HUDEP-2 (cell line): ENCODE data around the gene CLSTN1.

Source experiments
- DNase-seq, 76 experiments: peaks; one replicate each; lab custom pipeline; 2025; ENCODE audit not compliant: unreplicated experiment in 76 of 76; lab: John Stamatoyannopoulos, UW

Gene CLSTN1

DNA sequence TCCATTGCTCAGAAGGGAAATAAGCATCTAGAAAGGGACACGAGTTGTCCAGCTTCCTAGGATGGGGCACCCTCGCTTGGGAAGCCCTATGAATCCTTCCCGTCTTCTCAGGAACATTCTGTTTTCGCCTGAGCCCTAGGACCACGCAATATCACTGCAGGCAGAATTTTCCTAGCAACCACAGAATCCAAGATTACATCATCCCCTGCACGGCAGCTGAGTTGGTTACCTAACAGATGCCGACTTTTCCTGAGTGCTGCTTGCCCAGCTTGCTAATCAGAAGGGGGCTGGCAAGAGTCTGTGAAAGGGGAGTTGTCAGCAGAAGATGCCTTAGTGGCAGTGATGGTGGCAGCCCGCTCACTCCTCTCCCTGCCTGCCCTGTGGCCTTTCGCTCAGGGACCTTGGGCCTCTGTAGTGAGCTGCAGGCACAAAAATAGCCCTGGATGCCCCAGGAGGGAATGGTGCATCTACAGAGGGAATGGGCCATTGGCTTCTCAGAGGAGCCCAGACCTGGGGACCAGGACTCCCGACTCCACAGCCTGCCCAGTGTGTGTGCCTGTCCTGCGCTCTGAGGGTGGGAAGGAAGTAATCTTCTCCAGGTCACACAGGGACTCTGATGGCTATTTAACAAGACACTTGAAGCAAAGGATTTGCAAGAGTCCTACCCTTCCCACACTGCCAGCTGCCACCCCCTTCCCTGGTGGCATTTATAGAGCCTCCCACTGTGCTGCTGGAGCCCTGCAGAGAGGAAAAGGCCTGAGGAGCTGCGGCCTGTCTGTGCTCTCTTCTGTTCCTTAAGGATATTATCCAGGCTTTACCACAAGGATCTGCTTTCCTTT, 28.9 kb upstream of the CLSTN1 start:
- DNase-seq = no peak

DNA sequence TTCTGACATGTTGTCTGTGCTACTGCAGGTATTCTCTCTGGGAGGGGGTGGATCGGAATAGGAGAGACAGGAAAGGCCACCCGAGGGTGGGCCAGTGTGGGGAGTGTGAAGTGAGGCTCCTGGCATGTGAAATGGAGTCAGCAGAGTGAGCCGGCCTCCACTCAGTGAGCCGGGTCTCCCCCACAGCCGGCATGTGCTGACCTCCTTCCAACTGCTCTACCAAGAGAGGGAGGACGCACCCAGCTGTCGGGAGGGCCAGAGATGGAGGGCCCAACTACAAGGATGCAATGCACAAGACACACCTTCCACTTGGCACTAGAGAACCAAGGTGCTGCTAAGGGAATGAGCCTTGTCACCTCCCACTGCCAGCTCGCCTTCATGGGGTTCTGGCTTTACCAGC, 28.2 kb upstream of the CLSTN1 start:
- no peak for DNase-seq

DNA sequence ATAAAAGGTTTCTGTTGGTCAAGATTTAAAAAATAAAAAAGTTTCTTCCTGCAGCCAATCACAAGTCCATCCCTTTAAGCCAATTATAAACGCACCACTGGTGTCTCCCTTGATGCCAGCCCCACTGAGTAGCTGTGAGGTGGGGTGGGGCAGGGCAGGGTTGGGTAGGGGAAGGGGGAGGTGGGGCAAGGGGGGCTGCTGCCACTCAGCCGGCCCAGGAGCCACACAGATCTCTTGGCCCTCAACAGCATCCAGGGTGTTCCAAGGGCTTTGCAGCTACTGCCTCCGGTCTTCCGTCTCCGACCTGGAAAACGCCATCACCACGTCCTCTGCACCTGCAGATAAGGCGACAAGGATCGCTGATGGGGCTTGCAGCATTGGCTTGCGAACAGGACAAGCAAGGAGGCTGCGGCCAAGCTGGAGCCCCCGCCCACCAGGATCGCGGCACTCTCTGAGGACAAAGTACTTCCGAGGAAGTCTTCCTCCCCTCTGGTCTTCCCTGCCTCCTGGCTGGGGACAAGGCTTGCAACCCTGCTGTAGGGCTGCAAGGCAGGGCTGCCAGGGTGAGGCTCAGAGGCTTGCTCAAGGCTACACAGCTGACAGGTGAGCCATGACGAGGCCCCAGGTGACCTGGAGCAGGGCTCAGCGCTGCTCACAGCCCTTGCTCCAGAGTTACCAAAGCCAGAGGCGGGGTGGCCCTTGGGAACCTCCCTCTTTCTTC, 26.8 kb upstream of the CLSTN1 start:
- DNase-seq = no peak

DNA sequence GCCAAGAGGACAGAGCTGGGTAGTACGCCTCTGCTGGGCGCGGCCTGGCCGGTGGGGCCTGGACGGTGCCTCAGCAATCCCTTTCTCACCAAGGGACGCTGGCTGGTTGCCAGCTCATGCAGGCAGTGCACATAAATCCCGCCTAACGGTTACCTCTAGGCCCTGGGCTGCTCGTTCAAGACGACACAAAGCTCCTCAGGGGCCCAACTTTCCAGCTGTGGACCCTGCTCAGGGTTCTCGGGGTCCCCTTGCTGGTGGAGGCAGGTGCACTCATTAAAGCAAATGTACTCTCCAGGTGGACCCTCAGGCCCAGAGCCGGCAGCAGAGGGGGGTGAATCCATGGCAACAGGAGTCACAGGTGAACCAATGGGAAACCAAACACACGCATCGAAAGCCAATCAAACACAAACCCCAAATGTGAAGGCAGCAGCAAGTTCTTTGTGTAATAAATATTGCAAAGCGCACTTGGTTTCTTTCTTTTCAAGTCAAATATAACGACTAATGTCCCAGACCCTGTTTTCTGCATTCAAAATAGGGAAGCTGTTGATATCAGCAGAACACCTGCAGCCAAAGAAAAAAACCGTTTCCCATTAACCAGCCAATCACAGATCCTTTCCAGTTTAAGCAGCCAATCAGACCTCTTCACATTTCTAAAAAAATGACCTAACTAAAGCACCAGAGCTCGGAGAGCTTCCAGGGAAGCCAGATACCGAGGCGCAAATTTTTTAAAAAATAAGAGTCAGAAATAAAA, 26.1 kb upstream of the CLSTN1 start:
- peak in 3 of 76 experiments; percentile 9 to 12 (median 12) for DNase-seq

DNA sequence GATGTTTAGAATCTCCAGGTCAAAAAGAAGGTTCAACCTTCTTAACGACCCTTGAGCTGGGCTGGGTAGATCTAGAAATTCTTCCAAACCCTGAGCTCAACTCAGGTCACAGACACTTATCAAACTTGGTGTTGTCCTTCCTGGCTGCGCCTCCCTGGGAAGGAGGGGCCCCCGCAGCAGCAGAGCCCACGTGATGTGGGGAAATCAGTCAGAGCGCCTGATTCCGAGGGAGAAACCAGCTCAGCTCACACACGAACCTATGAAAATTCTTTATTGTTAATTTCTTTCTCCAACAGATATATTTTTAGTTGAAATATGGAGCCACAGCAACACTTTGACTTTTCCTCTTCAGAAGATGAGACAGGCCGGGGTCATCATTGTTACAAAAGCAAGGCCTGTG, 24.3 kb upstream of the CLSTN1 start:
- DNase-seq = no peak

DNA sequence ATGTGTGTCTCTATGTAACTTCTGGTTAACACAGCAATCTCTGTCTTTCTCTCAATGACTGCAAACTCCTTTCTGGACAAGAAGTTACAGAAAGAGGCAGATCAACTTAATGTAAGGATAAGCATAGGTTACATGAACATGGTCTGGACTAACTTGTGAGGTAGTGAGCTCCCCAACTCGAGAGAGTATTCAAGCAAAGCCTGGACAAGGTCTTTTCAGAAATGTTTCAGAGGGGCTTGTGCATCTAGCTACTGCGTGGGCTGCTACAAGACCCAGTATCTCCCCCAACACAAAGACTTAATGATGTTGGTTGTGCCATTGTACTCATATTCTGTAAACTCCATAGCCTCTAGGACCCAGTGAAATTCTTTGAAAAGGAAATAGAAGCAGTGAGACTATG, 23.5 kb upstream of the CLSTN1 start:
- DNase-seq = no peak

DNA sequence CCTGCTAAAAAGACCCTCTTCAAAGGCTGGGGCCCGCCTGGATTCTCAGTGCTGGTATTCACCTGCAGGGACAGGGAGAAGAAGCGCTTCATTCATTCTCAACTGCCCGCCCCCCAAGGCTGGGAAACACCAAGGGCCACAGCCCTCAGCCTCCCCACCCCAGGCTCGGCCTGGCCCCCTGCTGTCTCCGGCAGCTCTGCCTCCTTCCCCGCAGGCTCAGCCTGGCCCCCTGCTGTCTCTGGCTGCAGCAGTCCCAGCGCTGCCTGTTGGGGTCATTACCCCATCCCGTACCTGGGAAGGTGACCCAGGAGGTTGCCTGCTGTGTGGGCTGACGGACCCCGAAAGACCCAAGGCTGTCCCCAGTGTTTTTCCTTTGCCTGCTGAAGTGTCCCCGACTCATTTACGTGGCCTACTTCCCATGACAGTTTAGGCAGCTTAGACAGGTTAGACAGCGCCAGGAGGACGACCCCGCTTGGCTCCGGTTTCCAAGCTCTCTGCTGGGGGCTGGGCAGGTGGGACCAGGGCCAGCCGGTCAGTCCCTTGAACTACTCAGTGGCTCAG, 22.9 kb upstream of the CLSTN1 start:
- DNase-seq = no peak

DNA sequence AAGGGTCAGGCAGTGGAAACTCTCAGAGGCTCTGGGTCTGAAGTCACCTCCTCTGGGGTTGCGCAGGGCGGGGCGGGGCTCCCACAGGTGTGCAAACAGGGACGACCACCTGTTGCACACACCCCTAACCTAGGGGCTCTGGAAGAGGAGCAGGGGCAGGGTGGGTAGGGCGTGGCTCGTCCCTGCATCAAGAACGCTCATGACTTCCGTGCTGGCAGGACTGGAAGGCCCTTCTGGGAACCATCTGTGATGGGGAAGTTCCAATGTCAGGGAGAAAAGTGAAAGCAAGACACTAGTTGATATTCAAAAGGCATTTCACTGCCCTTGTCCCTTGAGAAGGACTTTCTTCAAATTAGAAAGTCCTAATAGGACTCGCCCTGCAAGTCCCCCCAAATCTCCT, 22.1 kb upstream of the CLSTN1 start:
- DNase-seq = no peak

DNA sequence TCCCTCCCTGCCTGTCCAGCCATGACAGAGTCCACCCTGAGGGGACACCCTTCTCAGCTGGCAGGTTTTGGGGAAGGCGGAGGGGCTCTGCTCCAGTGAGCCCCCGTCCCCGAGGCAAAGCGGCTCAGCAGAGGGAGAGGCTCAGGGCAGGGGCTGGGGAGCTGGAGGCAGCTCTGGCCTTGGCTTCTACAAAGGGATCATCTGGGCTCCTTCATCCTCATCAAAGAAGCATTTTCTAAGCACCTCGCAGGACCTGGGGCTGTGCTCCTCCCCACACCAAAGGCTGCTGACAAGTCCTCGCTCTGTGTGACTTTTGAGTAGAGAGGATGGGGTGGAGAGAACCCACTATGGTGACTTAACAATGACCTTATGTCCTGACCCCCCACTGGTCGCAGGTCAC, 21.0 kb upstream of the CLSTN1 start:
- no peak for DNase-seq

DNA sequence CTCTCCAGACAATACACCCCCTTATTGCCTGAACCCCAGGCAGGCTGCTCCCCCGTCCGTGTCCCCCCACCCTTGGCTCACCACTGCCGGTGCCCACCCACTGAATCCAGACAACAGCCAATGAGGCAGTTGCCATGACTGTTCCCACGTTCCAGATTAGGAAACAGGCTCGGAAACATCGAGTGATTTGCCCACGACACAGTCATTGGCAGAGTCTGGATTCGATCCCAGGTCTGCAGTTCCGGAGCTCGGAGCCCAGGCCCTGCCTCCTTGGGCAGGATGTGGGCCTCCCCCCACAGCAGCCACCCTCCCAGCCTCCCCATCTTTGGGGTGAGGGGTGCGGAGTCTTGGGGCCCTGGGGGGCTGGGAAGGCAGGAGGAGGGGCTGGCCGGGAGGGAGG, 20.3 kb upstream of the CLSTN1 start:
- DNase-seq = no peak

DNA sequence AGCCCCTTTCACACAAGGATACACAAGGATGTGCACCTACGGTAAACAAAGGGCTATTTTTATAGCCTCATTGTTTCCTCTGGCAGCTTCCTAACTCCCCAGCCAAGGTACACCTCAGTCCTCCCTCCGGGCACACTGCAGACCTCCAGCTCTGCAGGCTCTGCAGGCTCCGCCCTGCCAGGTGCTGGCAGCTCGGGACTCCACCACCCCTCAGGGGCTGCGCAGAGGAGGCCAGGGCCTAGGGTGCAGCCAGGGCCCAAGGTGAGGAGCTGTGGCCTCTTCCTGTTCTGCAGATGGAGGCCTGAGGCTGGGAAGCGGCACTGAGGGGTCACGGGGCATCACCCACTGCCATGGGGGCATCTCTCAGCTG, 19.8 kb upstream of the CLSTN1 start:
- no peak for DNase-seq

DNA sequence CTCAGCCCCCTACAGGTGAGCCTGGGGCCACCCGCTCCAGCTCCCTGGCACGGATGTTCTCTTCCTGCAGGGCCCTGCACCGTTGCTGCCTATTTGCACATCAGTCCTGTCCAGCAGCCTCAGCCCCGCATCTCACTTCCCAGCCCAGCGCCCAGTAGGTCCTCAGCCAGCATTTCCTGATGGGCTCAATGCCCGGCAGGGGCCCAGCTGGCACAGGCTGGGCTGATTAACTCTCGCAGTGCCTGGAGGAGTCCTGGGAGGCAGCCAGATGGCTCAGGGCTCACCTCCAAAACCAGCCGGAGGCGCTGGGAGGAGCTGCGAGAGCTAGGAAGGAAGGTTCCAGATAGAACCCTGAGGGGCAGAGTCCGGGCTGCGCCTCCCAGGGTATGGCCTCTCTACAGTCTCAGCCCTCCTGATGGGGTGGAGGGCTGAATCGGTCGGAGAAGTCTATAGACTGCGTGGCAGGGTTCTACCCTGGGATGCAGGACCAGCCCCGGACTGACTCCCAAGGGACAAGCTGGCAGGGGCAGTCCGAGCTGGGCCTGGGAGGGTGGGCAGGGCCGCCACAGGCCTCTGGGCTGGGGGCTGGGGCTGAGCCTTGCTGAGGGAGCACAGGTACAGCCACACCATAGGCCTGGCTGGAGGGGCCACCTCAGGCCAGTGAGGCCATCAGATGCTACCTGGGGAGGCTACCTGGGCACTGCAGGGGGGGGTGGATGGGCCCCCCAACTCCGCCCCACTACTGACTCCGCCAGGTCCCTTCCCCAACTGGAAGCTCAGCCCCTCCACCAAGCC, 19.2 kb upstream of the CLSTN1 start:
- no peak for DNase-seq

DNA sequence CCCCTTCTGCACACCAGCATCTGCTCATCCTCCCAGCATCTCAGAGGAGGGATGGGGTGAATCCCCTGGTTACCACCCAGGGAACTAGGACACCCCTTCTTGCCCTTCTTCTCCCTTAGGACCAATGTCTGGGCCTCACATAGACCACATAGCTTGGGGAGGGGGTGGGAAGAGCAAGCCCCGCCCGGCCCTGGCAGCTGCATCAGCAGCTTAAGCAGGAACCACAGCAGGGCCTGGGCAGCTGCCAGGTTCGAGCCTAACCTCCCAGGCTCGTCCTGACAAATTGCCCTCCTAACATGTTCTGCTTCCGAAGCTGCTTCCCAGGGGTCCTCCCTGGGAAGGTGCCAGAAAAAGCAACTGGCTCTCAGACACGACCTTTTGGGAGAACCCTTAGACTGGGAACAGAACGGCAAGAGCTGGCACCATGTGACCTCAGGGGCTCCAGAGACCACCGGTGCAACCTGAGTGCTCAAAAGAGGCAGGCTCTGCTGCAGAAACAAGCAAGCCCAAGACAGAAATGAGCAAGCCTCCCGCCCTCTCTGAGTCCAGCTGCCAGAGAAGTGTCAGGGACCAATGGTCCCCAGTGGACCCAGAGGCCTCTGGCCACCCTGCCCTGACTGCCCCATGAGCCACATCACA, 18.4 kb upstream of the CLSTN1 start:
- DNase-seq = no peak

DNA sequence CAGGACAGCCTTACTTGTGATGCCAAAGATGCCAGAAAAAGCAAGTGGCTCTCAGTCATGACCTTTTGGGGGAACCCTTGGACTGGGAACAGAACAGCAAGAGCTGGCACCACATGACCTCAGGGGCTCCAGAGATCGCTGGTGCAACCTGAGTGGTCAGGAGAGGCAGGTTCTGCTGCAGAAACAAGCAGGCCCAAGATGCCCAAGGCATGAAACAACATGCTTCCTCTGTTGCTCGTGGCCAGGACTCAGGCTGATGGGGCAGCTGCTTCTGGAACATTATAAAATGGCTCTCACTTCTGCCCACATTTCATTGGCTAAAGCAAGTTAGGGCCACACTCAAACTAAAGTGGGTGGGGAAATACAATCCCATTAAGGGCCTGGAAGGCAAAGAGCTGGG, 17.7 kb upstream of the CLSTN1 start:
- DNase-seq = no peak

DNA sequence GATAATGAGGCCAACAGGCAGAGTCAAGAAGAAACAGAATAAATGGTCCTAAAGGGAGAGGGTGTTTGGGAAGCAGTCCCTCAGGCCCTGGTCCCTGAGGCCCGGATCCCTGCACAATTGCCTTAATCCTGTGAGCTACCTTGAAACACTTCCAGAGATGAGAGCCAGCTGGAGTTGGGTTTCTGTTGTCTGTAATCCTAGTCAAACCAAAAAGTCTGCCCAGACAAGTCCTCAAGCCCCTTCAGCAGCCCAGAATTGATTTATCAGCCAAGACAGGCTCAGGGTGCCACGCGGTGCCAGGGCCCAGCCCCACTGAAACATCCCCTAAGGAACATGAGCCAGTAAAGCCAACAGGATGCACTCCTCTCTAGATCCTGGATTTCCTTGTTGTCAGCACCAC, 16.4 kb upstream of the CLSTN1 start:
- no peak for DNase-seq

DNA sequence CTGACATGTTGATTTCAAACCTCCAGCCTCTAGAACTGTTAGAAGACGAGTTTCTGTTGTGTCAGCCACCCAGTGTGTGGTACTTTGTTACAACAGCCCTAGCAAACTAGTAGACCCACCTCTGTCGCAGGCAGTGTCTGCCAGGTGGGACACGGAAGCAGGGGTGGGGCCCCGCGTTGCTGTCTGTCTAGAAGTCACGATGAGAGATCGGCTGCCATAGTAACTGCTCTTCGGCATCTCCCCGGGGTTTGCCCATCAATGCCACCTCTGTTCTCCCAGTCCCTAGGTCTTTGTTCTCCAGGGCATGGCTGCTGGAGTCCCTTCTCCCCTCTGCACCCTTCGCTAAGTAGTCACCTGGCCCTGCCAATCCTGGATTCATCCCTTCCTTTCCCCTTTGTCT, 15.2 kb upstream of the CLSTN1 start:
- no peak for DNase-seq

DNA sequence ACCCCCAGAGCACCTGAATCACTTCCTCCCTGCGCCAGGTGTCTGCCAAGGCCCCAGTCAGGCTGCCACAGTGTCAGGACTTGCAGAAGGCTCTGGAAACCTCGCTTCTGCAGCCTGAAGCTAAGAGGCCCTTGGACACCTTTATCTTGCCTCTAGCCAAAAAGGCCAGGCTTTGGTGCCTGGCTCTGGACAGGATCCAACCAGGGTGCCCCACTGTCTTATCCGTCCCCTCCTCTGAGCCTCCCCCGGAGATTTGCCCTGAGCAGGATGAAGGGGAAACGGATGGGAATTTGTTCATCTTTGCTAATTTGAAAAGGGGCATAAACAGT, 12.8 kb upstream of the CLSTN1 start:
- no peak for DNase-seq

DNA sequence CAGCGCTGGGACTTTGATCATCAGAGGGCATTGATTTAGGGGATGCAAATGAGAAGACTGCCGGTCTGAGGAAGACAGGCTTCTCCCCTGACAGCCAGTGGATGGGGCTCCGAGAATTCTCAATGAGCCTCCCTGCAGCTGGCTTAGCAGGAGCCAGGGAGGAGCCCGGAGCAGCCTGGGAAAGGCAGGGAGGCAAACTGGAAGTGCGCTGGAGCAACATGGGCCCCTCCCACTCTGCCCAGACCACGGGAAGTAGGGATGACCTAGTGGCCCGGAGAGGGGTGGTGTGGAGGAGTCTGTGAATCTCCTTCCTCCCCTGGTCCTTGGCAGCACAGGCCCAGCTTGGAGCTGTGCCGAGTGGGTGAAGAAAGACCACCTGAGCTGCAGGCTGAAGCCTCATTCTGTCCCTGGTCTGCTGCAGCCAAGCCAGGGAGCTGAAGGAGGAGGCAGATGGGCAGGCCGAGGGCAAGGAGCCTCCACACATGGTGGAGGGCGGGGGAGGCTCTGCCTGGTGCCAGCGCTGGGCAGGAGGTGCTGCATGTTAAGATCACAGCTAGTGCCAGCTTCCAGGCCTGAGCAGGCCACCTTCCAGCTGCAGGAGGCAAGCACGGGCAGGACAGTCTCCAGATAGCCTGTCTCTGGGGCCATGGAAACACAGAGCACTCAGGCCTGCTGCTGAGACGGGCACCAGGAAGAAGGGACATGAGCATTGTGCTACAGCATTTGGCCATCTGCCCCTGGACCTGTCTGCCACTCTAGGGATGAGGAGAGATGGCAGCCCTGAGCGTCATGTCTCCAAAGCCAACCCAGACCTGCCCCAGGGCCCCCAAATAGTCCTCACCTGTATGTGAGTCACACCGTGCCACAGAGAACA, 12.2 kb upstream of the CLSTN1 start:
- no peak for DNase-seq

DNA sequence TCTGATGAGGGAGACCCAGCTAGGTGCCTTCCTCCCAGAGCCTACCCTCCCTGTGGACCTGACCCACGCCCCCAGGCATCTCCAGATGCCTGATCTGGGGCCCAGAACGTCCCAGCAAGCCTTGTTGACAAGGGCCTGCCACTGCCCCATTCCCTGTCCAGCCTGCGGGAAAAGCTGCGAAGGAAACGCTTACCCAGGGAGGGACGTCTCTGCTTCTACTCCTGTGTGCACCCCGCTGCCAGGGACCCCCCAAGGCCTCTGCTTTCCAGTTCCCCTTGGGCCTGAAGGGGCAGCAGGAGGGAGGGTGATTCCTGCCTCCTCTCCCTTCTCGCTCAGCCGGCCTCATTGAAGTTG, 11.6 kb upstream of the CLSTN1 start:
- DNase-seq = no peak
